ENCODE results near the gene RDH16. TPM values are rescaled to one million over a fixed set of nuclear protein-coding genes. Genes with fewer than 3 reads are reported as not detected.
"Not testable (repeated sequence)": the region's sequence is repeated elsewhere in the genome, so short reads cannot be mapped to it uniquely, and the experiment has no call there.

RDH16 gene
- total RNA-seq, 4 donors from 2014 or later: 0.38 to 4.5 (median 2.1) TPM

- Histone ChIP-seq H3K4me1 (no peaks in the 10 kb centered on the region), H3K36me3 (no peaks in the 10 kb centered on the region), H3K27ac (no peak overlapping the region), H3K27me3 (no peaks in the 10 kb centered on the region), H3K9me3 (no peaks in the 10 kb centered on the region), H3K4me3 (no peak overlapping the region)
- intact Hi-C loops (cut with DNase I): no loop called here
- no peak for DNase-seq
- 76 to 81% methylated on average over 4 of the region's 4 CpGs for WGBS, 2 donors
- no peak for TF ChIP-seq POLR2A (IDR thresholded peaks at IDR 0.05)
- TF ChIP-seq CTCF (IDR thresholded peaks at IDR 0.05): no peak
Observed at GRCh38 chr12:56916296-56916995, 41.0 kb downstream of the RDH16 start.

GRCh38 chr12:56914724-56915123 lies 42.7 kb downstream of the RDH16 start:
- intact Hi-C loops (cut with DNase I): no loop called here
- Histone ChIP-seq H3K27ac (no peak overlapping the region), H3K4me1 (no peaks in the 10 kb centered on the region), H3K27me3 (no peaks in the 10 kb centered on the region), H3K4me3 (no peak overlapping the region), H3K36me3 (no peaks in the 10 kb centered on the region), H3K9me3 (peaks cover 0 to 6% (median 3%) of the 10 kb centered on the region in 3 donors)
- WGBS, 2 donors: 85 to 89% methylated on average over 3 of the region's 3 CpGs
- no peak for DNase-seq
- TF ChIP-seq CTCF (IDR thresholded peaks at IDR 0.05): no peak

- H3K4me1 ChIP-seq: no peaks in the 10 kb centered on the region
- intact Hi-C loops (cut with DNase I): no loop called here
- H3K36me3 ChIP-seq: no peaks in the 10 kb centered on the region
- no peak overlapping the region for H3K4me3 ChIP-seq
- DNase-seq: no peak
- no peaks in the 10 kb centered on the region for H3K27me3 ChIP-seq
- peaks cover 0 to 11% (median 8%) of the 10 kb centered on the region in 3 donors for H3K9me3 ChIP-seq
- TF ChIP-seq CTCF (IDR thresholded peaks at IDR 0.05) (no peak), POLR2A (IDR thresholded peaks at IDR 0.05) (no peak)
- H3K27ac ChIP-seq: no peak overlapping the region
Observed at GRCh38 chr12:56914256-56914655, 43.2 kb downstream of the RDH16 start.

- H3K4me3 ChIP-seq; H3K36me3 ChIP-seq; H3K27me3 ChIP-seq; H3K27ac ChIP-seq; H3K4me1 ChIP-seq; intact Hi-C loops (cut with DNase I); DNase-seq: not testable (repeated sequence)
- H3K9me3 ChIP-seq: peaks cover 0 to 12% (median 11%) of the 10 kb centered on the region in 3 donors
- WGBS, 2 donors: no CpG with 5 or more reads among the region's 2 CpGs
Observed at GRCh38 chr12:56909403-56909802, 48.0 kb downstream of the RDH16 start.

GRCh38 chr12:56908136-56908535 lies 49.3 kb downstream of the RDH16 start:
- H3K9me3 ChIP-seq: peaks cover 0 to 12% (median 11%) of the 10 kb centered on the region in 3 donors
- DNase-seq: no peak

More at GRCh38 chr12:56908136-56908535, 49.3 kb downstream of the RDH16 start:
- H3K27me3 ChIP-seq: no peaks in the 10 kb centered on the region
- no peaks in the 10 kb centered on the region for H3K4me1 ChIP-seq
- 83 to 93% methylated on average over 1 to 2 of the region's 5 CpGs for WGBS, 2 donors
- TF ChIP-seq CTCF (IDR thresholded peaks at IDR 0.05) (no peak), POLR2A (IDR thresholded peaks at IDR 0.05) (no peak)
- no peaks in the 10 kb centered on the region for H3K36me3 ChIP-seq
- no peak overlapping the region for H3K4me3 ChIP-seq
- no peak overlapping the region for H3K27ac ChIP-seq
- intact Hi-C loops (cut with DNase I): no loop called here

Measured in esophagus squamous epithelium (tissue), 5 donors.